ENCODE measurements around the gene NUAK1.

DNA sequence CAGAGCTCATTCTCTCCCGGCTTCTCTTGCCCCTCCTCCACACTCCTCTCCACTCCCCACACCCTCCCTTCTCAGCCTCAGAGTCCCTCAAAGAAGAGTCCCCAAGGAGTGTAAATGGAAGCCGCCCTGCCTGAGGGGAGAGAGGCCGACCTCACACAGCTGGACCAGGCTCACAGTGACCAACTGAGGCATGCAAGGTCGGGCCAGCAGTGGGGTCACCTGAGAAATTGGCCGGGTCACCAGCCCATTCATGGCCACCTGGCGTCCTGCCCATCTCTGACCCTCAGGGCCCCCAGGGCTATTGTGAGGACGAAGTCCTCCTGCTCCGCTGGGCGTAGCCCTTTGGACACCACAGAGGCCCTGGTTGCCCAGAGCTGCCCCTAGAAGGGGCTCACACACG, 49.5 kb upstream of the NUAK1 start:
- TF ChIP-seq, protein P1, sequence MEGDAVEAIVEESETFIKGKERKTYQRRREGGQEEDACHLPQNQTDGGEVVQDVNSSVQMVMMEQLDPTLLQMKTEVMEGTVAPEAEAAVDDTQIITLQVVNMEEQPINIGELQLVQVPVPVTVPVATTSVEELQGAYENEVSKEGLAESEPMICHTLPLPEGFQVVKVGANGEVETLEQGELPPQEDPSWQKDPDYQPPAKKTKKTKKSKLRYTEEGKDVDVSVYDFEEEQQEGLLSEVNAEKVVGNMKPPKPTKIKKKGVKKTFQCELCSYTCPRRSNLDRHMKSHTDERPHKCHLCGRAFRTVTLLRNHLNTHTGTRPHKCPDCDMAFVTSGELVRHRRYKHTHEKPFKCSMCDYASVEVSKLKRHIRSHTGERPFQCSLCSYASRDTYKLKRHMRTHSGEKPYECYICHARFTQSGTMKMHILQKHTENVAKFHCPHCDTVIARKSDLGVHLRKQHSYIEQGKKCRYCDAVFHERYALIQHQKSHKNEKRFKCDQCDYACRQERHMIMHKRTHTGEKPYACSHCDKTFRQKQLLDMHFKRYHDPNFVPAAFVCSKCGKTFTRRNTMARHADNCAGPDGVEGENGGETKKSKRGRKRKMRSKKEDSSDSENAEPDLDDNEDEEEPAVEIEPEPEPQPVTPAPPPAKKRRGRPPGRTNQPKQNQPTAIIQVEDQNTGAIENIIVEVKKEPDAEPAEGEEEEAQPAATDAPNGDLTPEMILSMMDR (IDR thresholded peaks at IDR 0.05): no peak
- TF ChIP-seq POLR2AphosphoS5 (IDR thresholded peaks at IDR 0.05) (no peak), EP300 (IDR thresholded peaks at IDR 0.05; ENCODE audit: low read depth) (no peak), POLR2A (IDR thresholded peaks at IDR 0.05) (no peak)
